ENCODE data around the gene EGFL7. TPM values are rescaled to one million over a fixed set of nuclear protein-coding genes. Genes with fewer than 3 reads are reported as not detected.

EGFL7 gene
- total and polyA plus RNA-seq, 10 of the 15 experiments (the other 5 are each of a cell fraction or from before 2014, with no cell fraction given): 0.06 to 0.46 (median 0.19) TPM; not detected in 5

DNA sequence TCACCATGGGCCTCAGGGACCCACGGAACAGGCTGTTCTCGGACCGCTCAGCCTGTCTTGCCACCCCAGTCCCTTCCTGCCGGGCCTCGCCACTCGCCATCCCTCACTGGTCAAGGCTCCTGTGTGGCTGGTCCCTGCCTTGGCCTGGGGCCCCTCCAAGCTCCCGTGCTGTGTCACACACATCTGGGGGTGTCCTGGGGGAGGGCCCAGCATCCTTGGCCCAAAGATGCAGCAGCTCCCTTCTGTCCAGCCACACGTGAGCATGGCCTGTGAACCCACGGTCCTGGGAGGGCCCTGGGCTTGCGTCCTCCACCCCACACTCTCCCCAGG, 425 bp upstream of the EGFL7 start (continued):
- TF ChIP-seq, protein P1, sequence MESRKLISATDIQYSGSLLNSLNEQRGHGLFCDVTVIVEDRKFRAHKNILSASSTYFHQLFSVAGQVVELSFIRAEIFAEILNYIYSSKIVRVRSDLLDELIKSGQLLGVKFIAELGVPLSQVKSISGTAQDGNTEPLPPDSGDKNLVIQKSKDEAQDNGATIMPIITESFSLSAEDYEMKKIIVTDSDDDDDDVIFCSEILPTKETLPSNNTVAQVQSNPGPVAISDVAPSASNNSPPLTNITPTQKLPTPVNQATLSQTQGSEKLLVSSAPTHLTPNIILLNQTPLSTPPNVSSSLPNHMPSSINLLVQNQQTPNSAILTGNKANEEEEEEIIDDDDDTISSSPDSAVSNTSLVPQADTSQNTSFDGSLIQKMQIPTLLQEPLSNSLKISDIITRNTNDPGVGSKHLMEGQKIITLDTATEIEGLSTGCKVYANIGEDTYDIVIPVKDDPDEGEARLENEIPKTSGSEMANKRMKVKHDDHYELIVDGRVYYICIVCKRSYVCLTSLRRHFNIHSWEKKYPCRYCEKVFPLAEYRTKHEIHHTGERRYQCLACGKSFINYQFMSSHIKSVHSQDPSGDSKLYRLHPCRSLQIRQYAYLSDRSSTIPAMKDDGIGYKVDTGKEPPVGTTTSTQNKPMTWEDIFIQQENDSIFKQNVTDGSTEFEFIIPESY (IDR thresholded peaks at IDR 0.05): no peak
- TF ChIP-seq RELA (IDR thresholded peaks at IDR 0.05; ENCODE audit: borderline replicate concordance, partially characterized antibody): no peak
- no peak for TF ChIP-seq KDM1A (IDR thresholded peaks at IDR 0.05; ENCODE audit: borderline replicate concordance)
- no peak for TF ChIP-seq SP1 (IDR thresholded peaks at IDR 0.05; ENCODE audit: low read depth, low read length)
- TF ChIP-seq TARDBP (IDR thresholded peaks at IDR 0.05; ENCODE audit: borderline replicate concordance): no peak

DNA sequence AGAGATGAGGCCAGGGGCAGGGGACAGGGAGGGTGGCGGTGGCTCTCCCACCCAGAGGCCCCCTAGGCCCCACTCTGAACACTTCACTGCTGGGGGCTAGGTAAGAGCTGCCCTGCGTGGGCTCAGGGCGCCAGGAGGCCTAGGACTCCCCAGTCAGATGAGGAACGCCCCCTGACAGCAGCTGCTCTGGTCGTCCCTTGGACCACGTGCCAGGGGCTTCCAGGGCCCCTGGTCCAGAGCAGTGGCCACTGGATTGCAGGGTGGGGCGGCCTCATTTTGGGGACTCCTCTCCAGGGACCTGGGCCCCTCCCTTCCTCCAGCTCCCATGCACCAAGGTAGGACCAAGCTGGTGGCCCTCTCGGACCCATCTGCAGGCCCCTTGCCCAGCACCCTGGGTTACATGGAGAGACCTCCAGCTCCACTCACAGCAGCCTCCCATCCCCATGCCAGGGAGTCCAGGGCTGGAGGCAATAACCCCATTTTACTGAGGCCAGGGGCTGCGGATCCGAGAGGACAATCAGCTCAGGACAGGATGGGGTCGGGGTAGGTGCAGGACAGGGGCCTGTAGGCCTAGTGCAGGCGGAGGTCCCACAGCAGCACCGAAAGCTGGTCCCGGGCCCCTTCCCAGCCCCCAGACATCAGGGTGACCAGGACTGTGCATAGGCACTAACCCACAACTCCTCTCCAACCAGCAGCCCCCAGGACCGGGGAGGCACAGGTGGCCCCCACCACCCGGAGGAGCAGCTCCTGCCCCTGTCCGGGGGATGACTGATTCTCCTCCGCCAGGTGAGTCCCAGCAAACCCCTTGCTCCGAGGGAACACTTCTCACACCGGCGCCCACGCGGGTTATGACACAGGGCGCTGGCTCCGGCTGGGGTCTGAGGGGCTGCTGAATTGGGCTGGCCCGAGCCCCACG, 1.5 kb downstream of the EGFL7 start:
- in situ Hi-C loops (cut with MboI) (no loop called here), intact Hi-C loops (cut with micrococcal nuclease; ENCODE audit: unreplicated experiment) (no loop called here)
- DNase-seq (ENCODE audit: low read depth, low spot score) (no peak), ATAC-seq (no peak), FAIRE-seq (no peak)
- Histone ChIP-seq H4K20me1 (ENCODE audit: control insufficient read depth, insufficient read depth) (no peaks in the 10 kb centered on the region), H3K4me3 (no peak overlapping the region), H3K4me1 (ENCODE audit: control insufficient read depth, insufficient read depth, low read length) (no peaks in the 10 kb centered on the region), H3K27me3 (replicated peaks in 1 of 2; ENCODE audit: control insufficient read depth in 2 of 2, insufficient read depth in 2 of 2, low read length in 1 of 2) (peaks cover 4 to 12% of the 10 kb centered on the region in 2 experiments; a peak in 3 of 4 replicates), H3K9me3 (replicated peaks; ENCODE audit: control insufficient read depth, insufficient read depth, low read length) (no peaks in the 10 kb centered on the region), H3K36me3 (ENCODE audit: control insufficient read depth in 2 of 2, insufficient read depth in 2 of 2, low read length in 1 of 2) (no peaks in the 10 kb centered on the region), H3K79me2 (ENCODE audit: control insufficient read depth, insufficient read depth, low read length) (no peaks in the 10 kb centered on the region), H2AFZ (ENCODE audit: control insufficient read depth, low read depth, low read length) (no peak overlapping the region), H3K27ac (ENCODE audit: control insufficient read depth, insufficient read depth) (no peak overlapping the region), H3K9ac (ENCODE audit: control insufficient read depth, insufficient read depth, low read length) (no peak overlapping the region), H3K4me2 (ENCODE audit: control insufficient read depth, insufficient read depth) (no peak overlapping the region)
- BruUV-seq (replicated peaks): no TSS peak
- RAD21 ChIA-PET (ENCODE audit: unreplicated experiment): no interaction called here
- POLR2A ChIA-PET: no interaction called here
- SMC1A ChIA-PET (ENCODE audit: uncharacterized antibody, unreplicated experiment): no interaction called here
- TF ChIP-seq ZNF274 (IDR thresholded peaks at IDR 0.05; ENCODE audit: insufficient read depth, insufficient read length) (no peak), NFYB (IDR thresholded peaks at IDR 0.05; ENCODE audit: insufficient read depth, low read depth, low read length) (no peak)
- TF ChIP-seq, protein P2, sequence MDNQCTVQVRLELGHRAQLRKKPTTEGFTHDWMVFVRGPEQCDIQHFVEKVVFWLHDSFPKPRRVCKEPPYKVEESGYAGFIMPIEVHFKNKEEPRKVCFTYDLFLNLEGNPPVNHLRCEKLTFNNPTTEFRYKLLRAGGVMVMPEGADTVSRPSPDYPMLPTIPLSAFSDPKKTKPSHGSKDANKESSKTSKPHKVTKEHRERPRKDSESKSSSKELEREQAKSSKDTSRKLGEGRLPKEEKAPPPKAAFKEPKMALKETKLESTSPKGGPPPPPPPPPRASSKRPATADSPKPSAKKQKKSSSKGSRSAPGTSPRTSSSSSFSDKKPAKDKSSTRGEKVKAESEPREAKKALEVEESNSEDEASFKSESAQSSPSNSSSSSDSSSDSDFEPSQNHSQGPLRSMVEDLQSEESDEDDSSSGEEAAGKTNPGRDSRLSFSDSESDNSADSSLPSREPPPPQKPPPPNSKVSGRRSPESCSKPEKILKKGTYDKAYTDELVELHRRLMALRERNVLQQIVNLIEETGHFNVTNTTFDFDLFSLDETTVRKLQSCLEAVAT (IDR thresholded peaks at IDR 0.05): no peak
- TF ChIP-seq, protein P3, sequence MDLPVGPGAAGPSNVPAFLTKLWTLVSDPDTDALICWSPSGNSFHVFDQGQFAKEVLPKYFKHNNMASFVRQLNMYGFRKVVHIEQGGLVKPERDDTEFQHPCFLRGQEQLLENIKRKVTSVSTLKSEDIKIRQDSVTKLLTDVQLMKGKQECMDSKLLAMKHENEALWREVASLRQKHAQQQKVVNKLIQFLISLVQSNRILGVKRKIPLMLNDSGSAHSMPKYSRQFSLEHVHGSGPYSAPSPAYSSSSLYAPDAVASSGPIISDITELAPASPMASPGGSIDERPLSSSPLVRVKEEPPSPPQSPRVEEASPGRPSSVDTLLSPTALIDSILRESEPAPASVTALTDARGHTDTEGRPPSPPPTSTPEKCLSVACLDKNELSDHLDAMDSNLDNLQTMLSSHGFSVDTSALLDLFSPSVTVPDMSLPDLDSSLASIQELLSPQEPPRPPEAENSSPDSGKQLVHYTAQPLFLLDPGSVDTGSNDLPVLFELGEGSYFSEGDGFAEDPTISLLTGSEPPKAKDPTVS (IDR thresholded peaks at IDR 0.05; ENCODE audit: low read depth, low read length): no peak
- CTCF ChIA-PET: interaction anchor here (1.0 kb wide), 2 partner anchors 14 to 33 kb away, joined by 3 read pairs; no protein-coding TSS in a partner anchor
- 34% methylated on average over 27 of the region's 27 CpGs for WGBS (ENCODE audit: insufficient coverage, insufficient replicate concordance, low lambda C conversion rate, missing lambda C conversion rate)

All from GM12878 (cell line).